Mammary epithelial cell (primary cell): ENCODE measurements around the gene CAB39L.

Experiments used
- CTCF ChIP-seq, 2 donors: IDR thresholded peaks in 1 of 2; conservative IDR thresholded peaks in 1 of 2; 2 replicates each; pipeline ENCODE4 v1.5.1; 2011 to 2012; ENCODE audit warnings: inconsistent platforms in 2 of 2, low read length in 2 of 2, mild to moderate bottlenecking in 2 of 2, control low read depth in 1 of 2, low read depth in 1 of 2; ENCODE audit not compliant: insufficient read depth in 1 of 2; ENCODE audit errors: extremely low read depth in 1 of 2
- EZH2 ChIP-seq: IDR thresholded peaks from 2 replicates; pipeline ENCODE4 v1.6.1; 2012; ENCODE audit warnings: low read length, inconsistent platforms, borderline replicate concordance

GRCh38 chr13:49418206-49418605 lies 25.7 kb downstream of the CAB39L start:
- no peak for TF ChIP-seq CTCF (conservative IDR thresholded peaks at IDR 0.05 in 1 of 2, IDR thresholded peaks at IDR 0.05 in 1 of 2; ENCODE audit: extremely low read depth in 1 of 2, insufficient read depth in 1 of 2, low read depth in 1 of 2, low read length in 2 of 2)
- TF ChIP-seq EZH2: no peak
